Left lung (tissue), 10 donors: ENCODE data around the gene SIL1. TPM values are rescaled to one million over a fixed set of nuclear protein-coding genes. Genes with fewer than 3 reads are reported as not detected.

Experiments used
- ATAC-seq: fragments of 200-7000 bp; cut with Tn5 transposase; one replicate; pipeline ENCODE4 v1.9.1; 2020; ENCODE audit warnings: moderate library complexity
- DNase-seq, 4 donors: peaks; one replicate each; pipeline ENCODE4 v3.0.0-alpha.2; 2013 to 2020
- H3K27ac ChIP-seq, 2 donors: fragments of 200-600 bp; sonication (generic) in 1 of 2; one replicate each; pipeline versions ENCODE4 v1.5.0 to v1.8.0; 2020 to 2021
- H3K27me3 ChIP-seq, 2 donors: fragments of 200-600 bp; sonication (generic) in 1 of 2; one replicate each; pipeline versions ENCODE4 v1.5.0 to v1.8.0; 2020 to 2021
- H3K36me3 ChIP-seq, 2 donors: fragments of 200-600 bp; sonication (generic) in 1 of 2; one replicate each; pipeline versions ENCODE4 v1.5.0 to v1.8.0; 2020 to 2021
- H3K4me1 ChIP-seq, 2 donors: fragments of 200-600 bp; one replicate each; pipeline ENCODE4 v1.8.0; 2021
- H3K4me3 ChIP-seq, 2 donors: fragments of 200-600 bp; sonication (generic) in 1 of 2; one replicate each; pipeline versions ENCODE4 v1.5.0 to v1.8.0; 2020 to 2021; ENCODE audit warnings: mild to moderate bottlenecking in 1 of 2
- H3K9me3 ChIP-seq, 2 donors: fragments of 200-600 bp; sonication (generic) in 1 of 2; one replicate each; pipeline versions ENCODE4 v1.5.0 to v1.8.0; 2020 to 2021
- CTCF ChIP-seq, 2 donors: fragments of 200-600 bp; sonication (generic) in 1 of 2; IDR thresholded peaks; one replicate each; pipeline versions ENCODE4 v1.5.0 to v1.8.0; 2021; ENCODE audit warnings: antibody characterized with exemption in 2 of 2
- intact Hi-C, 2 donors: fragments of 100-400 bp; cut with DNase I; formaldehyde crosslinking; loops; one replicate each; pipeline versions ENCODE4 v1.11.2 to v1.14.2; 2022
- polyA plus RNA-seq, 6 donors: library from polyadenylated mRNA; unstranded; fragments of 120-200 nt; gene quantifications; one replicate each; pipeline ENCODE4 v1.2.1, GENCODE V29; 2013; ENCODE audit not compliant: insufficient read length in 6 of 6
- total RNA-seq, 2 donors: library from RNA; stranded (reverse); fragmentation: NEBNext Ultra II Directional; extraction: Animal tissue kit (Norgen Biotek cat#: 25700); gene quantifications; one replicate each; pipeline ENCODE4 v1.2.1, GENCODE V29; 2021
- donor health status: DM: no; HTN: yes; CAD: no.
- donor health status: DM: no; HTN: no; CAD: no.

SIL1 gene
- total and polyA plus RNA-seq, 8 donors = 28.8 to 71.7 (median 37.3) TPM

- peak in 1 of 4 donors; percentile 62 for DNase-seq
- no peak for ATAC-seq
- H3K4me1 ChIP-seq = peaks cover 0 to 3% of the 10 kb centered on the region in 2 donors
- TF ChIP-seq CTCF (IDR thresholded peaks at IDR 0.05) = no peak
- no peaks in the 10 kb centered on the region for H3K9me3 ChIP-seq
- no peaks in the 10 kb centered on the region for H3K27me3 ChIP-seq
- no peak overlapping the region for H3K27ac ChIP-seq
- intact Hi-C loops = no loop called here
- no peak overlapping the region for H3K4me3 ChIP-seq
- peaks cover 0 to 25% of the 10 kb centered on the region in 2 donors for H3K36me3 ChIP-seq
Measured at GRCh38 chr5:138945421-138946240, 252.5 kb downstream of the SIL1 start.

GRCh38 chr5:138944527-138945322 lies 253.4 kb downstream of the SIL1 start:
- H3K27ac ChIP-seq = no peak overlapping the region
- intact Hi-C loops = no loop called here
- no peaks in the 10 kb centered on the region for H3K4me1 ChIP-seq
- TF ChIP-seq CTCF (IDR thresholded peaks at IDR 0.05) = no peak
- H3K27me3 ChIP-seq = no peaks in the 10 kb centered on the region
- peak in 1 of 4 donors; percentile 75 for DNase-seq
- peaks cover 0 to 25% of the 10 kb centered on the region in 2 donors for H3K36me3 ChIP-seq
- H3K9me3 ChIP-seq = no peaks in the 10 kb centered on the region
- no peak overlapping the region for H3K4me3 ChIP-seq
- no peak for ATAC-seq

- TF ChIP-seq CTCF (IDR thresholded peaks at IDR 0.05) = no peak
- intact Hi-C loops = no loop called here
- DNase-seq = no peak
Measured at GRCh38 chr5:138943599-138944173, 254.5 kb downstream of the SIL1 start.

DNA sequence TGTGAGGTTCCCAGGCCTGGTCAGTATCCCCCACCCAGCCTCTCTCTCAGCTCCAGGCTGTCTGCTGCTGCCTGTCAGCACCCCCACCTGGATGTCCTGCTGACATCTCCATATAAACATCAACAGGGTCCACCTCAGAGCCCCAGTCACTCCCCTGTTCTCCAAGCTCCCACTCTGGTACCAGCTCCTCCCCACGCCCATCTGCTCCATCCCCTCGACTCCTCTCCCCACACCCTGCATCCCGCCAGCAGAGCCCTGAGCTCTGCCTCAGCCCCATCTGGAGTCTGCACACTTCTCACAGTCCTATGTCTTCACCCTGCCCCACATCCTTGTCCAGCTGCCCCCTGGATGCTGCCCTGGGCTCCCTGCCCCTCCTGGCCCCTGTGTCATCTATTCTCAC lies 255.3 kb downstream of the SIL1 start:
- no peak for DNase-seq
- intact Hi-C loops = no loop called here
- TF ChIP-seq CTCF (IDR thresholded peaks at IDR 0.05) = no peak
- Histone ChIP-seq H3K4me3 (no peak overlapping the region), H3K27ac (no peak overlapping the region), H3K27me3 (no peaks in the 10 kb centered on the region), H3K36me3 (peaks cover 0 to 23% of the 10 kb centered on the region in 2 donors), H3K9me3 (no peaks in the 10 kb centered on the region), H3K4me1 (no peaks in the 10 kb centered on the region)
- no peak for ATAC-seq

More at GRCh38 chr5:138943599-138944173, 254.5 kb downstream of the SIL1 start:
- H3K4me3 ChIP-seq = no peak overlapping the region
- no peak overlapping the region for H3K27ac ChIP-seq
- no peaks in the 10 kb centered on the region for H3K4me1 ChIP-seq
- H3K27me3 ChIP-seq = no peaks in the 10 kb centered on the region
- no peaks in the 10 kb centered on the region for H3K9me3 ChIP-seq
- H3K36me3 ChIP-seq = peaks cover 0 to 25% of the 10 kb centered on the region in 2 donors
- ATAC-seq = no peak

DNA sequence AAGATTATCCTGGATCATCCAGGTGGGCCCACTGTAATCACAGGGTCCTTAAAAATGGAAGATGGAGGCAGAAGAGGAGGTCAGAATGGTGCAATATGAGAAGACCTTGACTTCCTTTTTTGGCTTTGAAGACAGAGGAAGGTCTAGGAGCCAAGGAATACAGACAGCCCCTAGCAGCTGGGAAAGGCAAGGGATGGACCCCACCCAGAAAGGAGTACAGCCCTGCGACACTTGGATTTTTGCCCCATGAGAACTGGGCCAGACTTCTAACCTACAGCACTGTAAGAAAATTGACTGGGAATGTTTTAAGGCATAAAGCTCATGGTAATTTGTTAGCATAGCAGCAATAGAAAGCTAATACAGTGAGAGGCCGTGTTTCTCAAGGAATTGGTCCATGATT lies 256.1 kb downstream of the SIL1 start:
- Histone ChIP-seq H3K4me1 (no peaks in the 10 kb centered on the region), H3K27ac (no peak overlapping the region), H3K9me3 (no peaks in the 10 kb centered on the region), H3K4me3 (no peak overlapping the region), H3K36me3 (peaks cover 0 to 15% of the 10 kb centered on the region in 2 donors), H3K27me3 (no peaks in the 10 kb centered on the region)
- no peak for TF ChIP-seq CTCF (IDR thresholded peaks at IDR 0.05)
- DNase-seq (no peak), ATAC-seq (no peak)
- intact Hi-C loops = no loop called here
